GM12878 (cell line): ENCODE measurements around the gene UQCR11. TPM values are rescaled to one million over a fixed set of nuclear protein-coding genes. Genes with fewer than 3 reads are reported as not detected.

Experiments
- ATAC-seq: fragments of 200-7000 bp; cut with Tn5 transposase; 3 replicates; pipeline ENCODE4 v1.9.1; 2020; ENCODE audit warnings: mild to moderate bottlenecking, moderate library complexity
- BruUV-seq: library from RNA; stranded (reverse); fragments of 400-500 nt; replicated peaks from 2 replicates; lab custom pipeline; 2021; lab: Mats Ljungman, UMichigan
- CTCF ChIA-PET: fragments of 300-600 bp; sonication (Branson Sonifier 250); formaldehyde crosslinking; extraction: SDS; loops from one replicate; lab custom pipeline; 2021; ENCODE audit warnings: inconsistent platforms; lab: Yijun Ruan, JAX
- POLR2A ChIA-PET: fragments of 350-600 bp; formaldehyde crosslinking; extraction: SDS; loops from one replicate; lab custom pipeline; 2021; ENCODE audit warnings: inconsistent platforms; lab: Charles Lee
- RAD21 ChIA-PET: fragments of 300-600 bp; sonication (Branson Sonifier 250); formaldehyde crosslinking; loops from one replicate; lab custom pipeline; 2023; ENCODE audit warnings: antibody characterized with exemption; ENCODE audit not compliant: unreplicated experiment; lab: Charles Lee
- SMC1A ChIA-PET: fragments of 300-600 bp; sonication (Branson Sonifier 250); formaldehyde crosslinking; loops from one replicate; lab custom pipeline; 2023; ENCODE audit not compliant: unreplicated experiment, uncharacterized antibody; lab: Charles Lee
- DNase-seq: peaks from one replicate; pipeline ENCODE4 v3.0.0-alpha.2; 2011; ENCODE audit warnings: low read depth, low spot score
- FAIRE-seq: peaks from 3 replicates; lab custom pipeline; 2011; peaks lifted over from hg19 to GRCh38; lab: Jason Lieb, UNC
- H2AFZ ChIP-seq: 2 replicates; pipeline ENCODE4 v1.6.0; 2011; ENCODE audit warnings: low read depth, low read length, control low read depth; ENCODE audit not compliant: control insufficient read depth
- H3K27ac ChIP-seq: 2 replicates; pipeline ENCODE4 v1.5.1; 2011; ENCODE audit warnings: control low read depth; ENCODE audit not compliant: control insufficient read depth, insufficient read depth
- H3K27me3 ChIP-seq, 2 experiments: replicated peaks in 1 of 2; 2 replicates each; pipeline versions ENCODE4 v1.6.0 to v1.6.1; 2011; ENCODE audit warnings: low read length in 1 of 2; ENCODE audit not compliant: control insufficient read depth in 2 of 2, insufficient read depth in 2 of 2
- H3K36me3 ChIP-seq, 2 experiments: 2 replicates each; pipeline ENCODE4 v1.5.1; 2011; ENCODE audit warnings: low read length in 1 of 2; ENCODE audit not compliant: control insufficient read depth in 2 of 2, insufficient read depth in 2 of 2
- H3K4me1 ChIP-seq: 2 replicates; pipeline ENCODE4 v1.6.1; 2011; ENCODE audit warnings: mild to moderate bottlenecking, low read length, moderate library complexity, mixed read lengths; ENCODE audit not compliant: control insufficient read depth, insufficient read depth
- H3K4me2 ChIP-seq: 2 replicates; pipeline ENCODE4 v1.6.0; 2011; ENCODE audit warnings: control low read depth; ENCODE audit not compliant: control insufficient read depth, insufficient read depth
- H3K4me3 ChIP-seq: fragments of 200-600 bp; sonication (generic); 2 replicates; pipeline ENCODE4 v1.5.1; 2016
- H3K79me2 ChIP-seq: 2 replicates; pipeline ENCODE4 v1.6.0; 2011; ENCODE audit warnings: low read length; ENCODE audit not compliant: control insufficient read depth, insufficient read depth
- H3K9ac ChIP-seq: 2 replicates; pipeline ENCODE4 v1.8.0; 2011; ENCODE audit warnings: low read length, control low read depth, mixed read lengths; ENCODE audit not compliant: control insufficient read depth, insufficient read depth
- H3K9me3 ChIP-seq: replicated peaks from 3 replicates; pipeline ENCODE4 v1.5.1; 2011; ENCODE audit warnings: mild to moderate bottlenecking, low read length; ENCODE audit not compliant: control insufficient read depth, insufficient read depth
- H4K20me1 ChIP-seq: 2 replicates; pipeline ENCODE4 v1.6.0; 2011; ENCODE audit not compliant: control insufficient read depth, insufficient read depth
- BACH1 ChIP-seq: fragments of 450-650 bp; IDR thresholded peaks from 2 replicates; pipeline ENCODE4 v1.6.1; 2017; ENCODE audit warnings: mild to moderate bottlenecking, borderline replicate concordance
- BCL3 ChIP-seq: IDR thresholded peaks from 2 replicates; pipeline ENCODE4 v1.6.1; 2011; ENCODE audit warnings: borderline replicate concordance, low read depth, mild to moderate bottlenecking, moderate library complexity, low read length; ENCODE audit not compliant: insufficient read depth, poor library complexity, severe bottlenecking
- CBX3 ChIP-seq: fragments of 200-600 bp; sonication (generic); IDR thresholded peaks from 2 replicates; pipeline ENCODE4 v1.6.1; 2016; ENCODE audit warnings: low read depth, borderline replicate concordance
- CREB1 ChIP-seq: IDR thresholded peaks from 2 replicates; pipeline ENCODE4 v1.6.1; 2012; ENCODE audit warnings: low read depth, mild to moderate bottlenecking, inconsistent platforms
- HCFC1 ChIP-seq: fragments of 150-350 bp; IDR thresholded peaks from 2 replicates; pipeline ENCODE4 v1.6.1; 2014; ENCODE audit warnings: low read length
- POLR2AphosphoS5 ChIP-seq: IDR thresholded peaks from 2 replicates; pipeline ENCODE4 v1.6.1; 2011; ENCODE audit warnings: mild to moderate bottlenecking, low read length, inconsistent platforms
- RCOR1 ChIP-seq: conservative IDR thresholded peaks from 2 replicates; pipeline ENCODE4 v1.6.1; 2012; ENCODE audit warnings: low read depth, low read length, improper control_type of control experiment
- SREBF2 ChIP-seq: IDR thresholded peaks from 2 replicates; pipeline ENCODE4 v1.6.1; 2012; ENCODE audit warnings: mild to moderate bottlenecking, low read length
- SUPT20H ChIP-seq: IDR thresholded peaks from 2 replicates; pipeline ENCODE4 v1.6.1; 2011; ENCODE audit warnings: low read depth, mild to moderate bottlenecking, low read length, moderate library complexity, borderline replicate concordance; ENCODE audit not compliant: control insufficient read depth
- TCF7 ChIP-seq: IDR thresholded peaks from 2 replicates; pipeline ENCODE4 v1.6.1; 2014; ENCODE audit warnings: antibody characterized with exemption, borderline replicate concordance
- ZNF217 ChIP-seq: fragments of 450-650 bp; IDR thresholded peaks from 2 replicates; pipeline ENCODE4 v1.6.1; 2017; ENCODE audit warnings: antibody characterized with exemption, mild to moderate bottlenecking
- ZNF24 ChIP-seq: fragments of 450-650 bp; IDR thresholded peaks from 2 replicates; pipeline ENCODE4 v1.6.1; 2017; ENCODE audit warnings: antibody characterized with exemption, mild to moderate bottlenecking
- ZNF592 ChIP-seq: fragments of 450-650 bp; IDR thresholded peaks from 2 replicates; pipeline ENCODE4 v1.6.1; 2017; ENCODE audit warnings: mild to moderate bottlenecking, moderate library complexity
- WGBS: methylation state at CpG from one replicate; pipeline ENCODE4 v1.1.6; 2016; ENCODE audit warnings: low lambda C conversion rate; ENCODE audit not compliant: insufficient replicate concordance, insufficient coverage; ENCODE audit errors: missing lambda C conversion rate; 5-methylcytosine and 5-hydroxymethylcytosine counted together
- in situ Hi-C: fragments of 300-500 bp; cut with MboI; formaldehyde crosslinking; loops from 9 replicates; pipeline ENCODE4 v1.14.3; 2018; ENCODE audit warnings: mixed read lengths
- intact Hi-C: fragments of 100-400 bp; cut with micrococcal nuclease; formaldehyde crosslinking; loops from one replicate; pipeline ENCODE4 v1.14.2; 2022; ENCODE audit not compliant: unreplicated experiment
- polyA plus RNA-seq, 11 experiments: library from polyadenylated mRNA; depleted of rRNA in 4 of 11; unstranded in 6 of 11; stranded (reverse) in 5 of 11; fragments of >200 nt; fragmentation: Nextera tagmentation in 4 of 11; fragmentation: Illumina TruSeq in 1 of 11; extraction: Ambion mirVana in 4 of 11; extraction: Trizol in 1 of 11; gene quantifications; 1 replicate in 1 of 11; 2 replicates in 10 of 11; pipeline versions ENCODE4 v1.2.1 to v1.2.3, GENCODE V29; 2011 to 2016; ENCODE audit warnings: inconsistent platforms in 2 of 11, missing spikeins in 2 of 11, low read depth in 1 of 11
- total RNA-seq, 4 experiments: library from RNA; depleted of rRNA in 3 of 4; stranded (reverse); fragments of >200 nt in 3 of 4; fragmentation: Illumina TruSeq in 1 of 4; extraction: Trizol in 1 of 4; gene quantifications; 2 replicates each; pipeline versions ENCODE4 v1.2.1 to v1.2.3, GENCODE V29; 2013 to 2021
- TF ChIP-seq, protein P1 (sequence below): IDR thresholded peaks from 2 replicates; pipeline ENCODE4 v1.6.1; 2011; ENCODE audit warnings: borderline replicate concordance, low read depth, mild to moderate bottlenecking, moderate library complexity, mixed read lengths, low read length; ENCODE audit not compliant: insufficient read depth; ENCODE audit errors: extremely low read length
- TF ChIP-seq, protein P2 (sequence below): IDR thresholded peaks from 2 replicates; pipeline ENCODE4 v1.6.1; 2012; ENCODE audit warnings: low read length, inconsistent platforms

The UQCR11 gene
- total and polyA plus RNA-seq, 10 of the 15 experiments (the other 5 are each of a cell fraction or from before 2014, with no cell fraction given), result 28.6 to 586 (median 193) TPM

- no peak for TF ChIP-seq BCL3
- no peak for TF ChIP-seq CREB1
- TF ChIP-seq TCF7, result no peak
- TF ChIP-seq RCOR1, result no peak
- TF ChIP-seq HCFC1, result no peak
These were observed 49.5 kb downstream of the UQCR11 start (continued) for GRCh38 chr19:1555487-1556389.

DNA sequence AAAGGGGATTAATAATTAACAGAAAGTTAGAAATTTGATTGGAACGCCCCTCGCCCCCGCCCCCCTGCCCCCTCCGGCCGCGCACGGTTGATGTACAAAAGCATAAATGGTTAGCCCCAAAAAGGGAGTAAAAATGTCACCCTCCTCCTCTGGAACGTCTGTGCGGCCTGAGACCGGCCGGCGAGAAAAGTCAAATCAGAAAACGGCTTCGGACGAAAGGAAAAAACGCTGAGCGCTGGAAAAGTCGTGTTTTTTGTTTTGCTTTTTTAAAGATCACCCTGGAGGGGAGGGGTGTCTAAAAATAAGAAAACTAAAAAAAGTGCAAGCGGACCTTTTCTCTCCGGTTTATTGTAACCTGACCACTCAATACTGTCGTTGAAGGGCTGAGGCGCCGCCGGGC is 50.3 kb downstream of the UQCR11 start:
- Histone ChIP-seq H3K4me3 (no peak overlapping the region), H3K79me2 (no peaks in the 10 kb centered on the region), H3K27ac (no peak overlapping the region), H3K36me3 (no peaks in the 10 kb centered on the region), H3K9me3 (no peaks in the 10 kb centered on the region), H3K4me1 (no peaks in the 10 kb centered on the region), H3K4me2 (no peak overlapping the region), H2AFZ (no peak overlapping the region), H3K27me3 (no peaks in the 10 kb centered on the region), H3K9ac (no peak overlapping the region), H4K20me1 (no peaks in the 10 kb centered on the region)
- intact Hi-C loops (no loop called here), in situ Hi-C loops (no loop called here)
- ATAC-seq (no peak), DNase-seq (no peak), FAIRE-seq (no peak)
- ChIA-PET POLR2A (no interaction called here), RAD21 (no interaction called here), SMC1A (no interaction called here), CTCF (no interaction called here)
- 90% methylated on average over 19 of the region's 24 CpGs for WGBS
- BruUV-seq, result no TSS peak
- TF ChIP-seq SREBF2, result no peak
- no peak for TF ChIP-seq BACH1
- no peak for TF ChIP-seq SUPT20H
- no peak for TF ChIP-seq ZNF592
- TF ChIP-seq ZNF217, result no peak
- TF ChIP-seq, protein P1, sequence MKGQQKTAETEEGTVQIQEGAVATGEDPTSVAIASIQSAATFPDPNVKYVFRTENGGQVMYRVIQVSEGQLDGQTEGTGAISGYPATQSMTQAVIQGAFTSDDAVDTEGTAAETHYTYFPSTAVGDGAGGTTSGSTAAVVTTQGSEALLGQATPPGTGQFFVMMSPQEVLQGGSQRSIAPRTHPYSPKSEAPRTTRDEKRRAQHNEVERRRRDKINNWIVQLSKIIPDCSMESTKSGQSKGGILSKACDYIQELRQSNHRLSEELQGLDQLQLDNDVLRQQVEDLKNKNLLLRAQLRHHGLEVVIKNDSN, result no peak
- TF ChIP-seq, protein P2, sequence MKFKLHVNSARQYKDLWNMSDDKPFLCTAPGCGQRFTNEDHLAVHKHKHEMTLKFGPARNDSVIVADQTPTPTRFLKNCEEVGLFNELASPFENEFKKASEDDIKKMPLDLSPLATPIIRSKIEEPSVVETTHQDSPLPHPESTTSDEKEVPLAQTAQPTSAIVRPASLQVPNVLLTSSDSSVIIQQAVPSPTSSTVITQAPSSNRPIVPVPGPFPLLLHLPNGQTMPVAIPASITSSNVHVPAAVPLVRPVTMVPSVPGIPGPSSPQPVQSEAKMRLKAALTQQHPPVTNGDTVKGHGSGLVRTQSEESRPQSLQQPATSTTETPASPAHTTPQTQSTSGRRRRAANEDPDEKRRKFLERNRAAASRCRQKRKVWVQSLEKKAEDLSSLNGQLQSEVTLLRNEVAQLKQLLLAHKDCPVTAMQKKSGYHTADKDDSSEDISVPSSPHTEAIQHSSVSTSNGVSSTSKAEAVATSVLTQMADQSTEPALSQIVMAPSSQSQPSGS, result no peak
- TF ChIP-seq CBX3, result no peak
- no peak for TF ChIP-seq ZNF24
- no peak for TF ChIP-seq POLR2AphosphoS5
